Middle frontal gyrus (tissue), 1 donor: ENCODE measurements around the gene CEL.

Source experiments
- DNase-seq: peaks from one replicate; pipeline ENCODE4 v3.0.0-alpha.2; 2015; ENCODE audit warnings: low spot score; ENCODE audit errors: extremely low spot score

Gene CEL

DNA sequence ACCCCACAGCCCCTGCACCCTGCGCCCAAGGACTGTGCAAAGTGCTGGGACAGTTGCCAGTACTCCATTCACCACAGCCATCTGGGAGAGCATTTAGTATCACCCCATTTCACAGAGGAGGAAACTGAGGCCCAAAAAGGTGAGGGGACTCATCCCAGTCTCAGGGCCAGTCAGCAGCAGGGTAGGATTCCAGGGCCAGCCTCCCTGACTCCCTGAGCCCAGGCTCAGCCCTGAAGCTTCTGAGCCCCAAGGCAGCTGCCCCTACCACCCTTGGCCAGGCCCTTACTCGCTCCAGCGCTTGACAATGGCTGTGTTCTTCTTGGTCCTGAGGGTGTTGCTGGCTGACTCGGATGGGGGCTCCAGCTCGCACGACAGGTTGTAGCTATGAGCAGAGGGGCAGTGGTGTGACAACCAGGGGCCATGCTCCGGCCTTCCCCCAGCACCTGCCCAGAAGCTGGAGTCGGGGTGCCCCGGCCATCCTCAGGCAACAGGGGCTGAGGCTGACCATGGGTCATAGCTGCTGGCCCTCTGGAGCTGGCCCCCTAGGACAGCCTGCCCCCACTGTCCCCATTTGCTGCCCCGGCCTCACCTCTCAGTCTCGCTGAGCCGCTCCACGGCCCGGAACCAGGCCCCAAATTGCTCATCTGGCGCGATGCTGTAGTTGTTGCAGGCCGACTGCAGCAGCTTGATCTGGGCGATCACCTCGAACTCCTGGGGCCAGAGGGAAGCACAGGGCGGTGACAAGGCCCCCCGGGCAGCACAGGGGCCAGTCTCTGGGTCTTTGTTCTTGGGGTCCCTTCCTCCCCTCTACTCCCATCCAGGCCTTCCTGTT lies 40.6 kb downstream of the CEL start:
- DNase-seq, result no peak

DNA sequence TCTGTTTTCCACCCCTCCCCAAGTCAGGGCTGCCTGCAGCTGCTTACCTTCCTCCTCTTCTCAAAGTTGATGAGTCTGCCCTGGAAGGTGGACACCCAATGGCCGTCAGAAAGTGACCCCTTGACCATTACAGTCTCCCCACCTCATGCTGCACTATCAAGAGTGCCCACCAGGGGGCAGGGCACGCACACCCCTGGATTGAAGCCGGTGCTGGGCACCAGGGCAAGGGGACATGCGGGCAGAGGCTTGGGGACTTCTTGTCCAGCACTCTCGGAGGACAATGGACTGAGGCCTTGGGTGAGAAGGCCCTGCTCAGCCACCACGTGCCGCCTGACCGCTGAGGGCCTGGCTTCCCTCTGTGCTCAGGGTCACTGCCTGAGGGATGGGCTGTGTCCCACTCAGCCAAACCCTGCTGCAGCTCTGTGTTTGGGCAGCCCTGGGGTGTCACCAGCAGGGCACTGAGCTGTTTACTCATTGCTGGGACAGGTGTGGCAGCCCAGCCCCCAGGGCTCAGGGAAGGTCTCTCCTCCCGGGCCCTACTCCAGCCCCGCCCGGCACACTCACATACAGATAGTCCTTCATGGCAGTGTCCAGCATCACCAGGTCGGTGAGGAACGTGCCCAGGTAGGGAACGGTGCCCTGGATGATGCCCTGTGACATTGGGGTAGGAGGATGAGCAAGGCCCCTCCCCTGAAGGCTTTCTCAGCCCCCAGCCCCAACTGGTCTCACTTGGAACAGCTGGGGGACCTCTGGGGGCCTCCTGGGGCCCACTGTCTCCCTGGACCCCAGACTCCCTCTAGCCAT lies 41.6 kb downstream of the CEL start:
- DNase-seq, result peak; percentile 31

- no peak for DNase-seq
Measured at GRCh38 chr9:133103987-133104505, 42.3 kb downstream of the CEL start.

- no peak for DNase-seq
Measured at GRCh38 chr9:133104718-133105460, 43.1 kb downstream of the CEL start.

DNA sequence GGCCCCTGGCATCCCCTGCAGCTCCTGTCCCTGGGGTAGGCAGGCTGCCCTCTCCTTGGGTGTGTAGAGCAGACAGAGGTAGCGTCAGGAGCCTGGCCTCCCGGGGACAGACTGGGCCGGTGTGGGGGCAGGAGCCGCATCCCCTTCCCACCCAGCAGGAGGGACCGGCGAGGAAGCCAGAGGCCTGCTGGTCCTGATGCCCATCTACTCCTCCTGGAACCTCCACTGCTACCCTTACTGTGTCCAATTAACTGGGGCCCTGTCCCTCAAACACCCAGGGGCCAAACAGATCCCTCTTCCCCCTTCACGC lies 43.6 kb downstream of the CEL start:
- DNase-seq, result no peak

DNA sequence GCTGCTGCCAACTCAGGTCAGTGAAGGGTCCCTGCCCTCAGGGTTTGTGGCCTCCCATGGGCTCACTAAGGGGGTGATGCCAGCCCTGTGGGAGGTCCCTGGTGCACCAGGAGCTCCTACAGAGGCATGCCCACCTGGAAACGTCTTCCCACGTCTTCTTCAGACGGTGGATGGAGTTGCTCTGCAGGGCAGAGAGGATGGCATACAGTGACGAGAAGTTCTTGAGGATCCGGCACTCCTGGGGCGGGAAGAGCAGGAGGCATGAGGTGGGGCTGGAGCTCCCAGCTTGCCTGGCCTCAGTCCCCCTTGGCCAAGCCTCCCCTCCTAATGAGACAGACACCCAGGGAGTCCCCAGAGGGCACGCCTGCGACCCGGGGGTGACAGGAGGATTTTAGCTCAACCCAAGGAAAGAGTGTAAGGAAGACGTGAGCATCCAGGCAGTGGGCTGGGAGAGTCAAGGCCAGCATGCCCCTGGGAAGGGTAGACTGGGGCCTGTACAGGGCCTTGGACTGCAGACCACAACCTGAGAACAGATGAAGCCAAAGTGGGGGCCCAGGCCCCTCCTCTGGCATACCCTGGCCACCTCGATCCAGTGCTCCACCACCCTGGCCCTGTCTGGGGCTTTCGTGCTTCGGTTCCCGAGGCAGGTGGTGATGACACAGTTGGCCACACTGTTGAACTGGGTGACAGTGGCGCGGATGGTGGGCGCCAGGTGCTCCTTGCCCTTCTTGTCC lies 44.9 kb downstream of the CEL start:
- DNase-seq, result no peak

GRCh38 chr9:133107245-133107722 lies 45.5 kb downstream of the CEL start:
- DNase-seq, result no peak

- DNase-seq, result no peak
Measured at GRCh38 chr9:133107961-133108793, 46.4 kb downstream of the CEL start.

- no peak for DNase-seq
Measured at GRCh38 chr9:133108794-133109641, 47.2 kb downstream of the CEL start.

DNA sequence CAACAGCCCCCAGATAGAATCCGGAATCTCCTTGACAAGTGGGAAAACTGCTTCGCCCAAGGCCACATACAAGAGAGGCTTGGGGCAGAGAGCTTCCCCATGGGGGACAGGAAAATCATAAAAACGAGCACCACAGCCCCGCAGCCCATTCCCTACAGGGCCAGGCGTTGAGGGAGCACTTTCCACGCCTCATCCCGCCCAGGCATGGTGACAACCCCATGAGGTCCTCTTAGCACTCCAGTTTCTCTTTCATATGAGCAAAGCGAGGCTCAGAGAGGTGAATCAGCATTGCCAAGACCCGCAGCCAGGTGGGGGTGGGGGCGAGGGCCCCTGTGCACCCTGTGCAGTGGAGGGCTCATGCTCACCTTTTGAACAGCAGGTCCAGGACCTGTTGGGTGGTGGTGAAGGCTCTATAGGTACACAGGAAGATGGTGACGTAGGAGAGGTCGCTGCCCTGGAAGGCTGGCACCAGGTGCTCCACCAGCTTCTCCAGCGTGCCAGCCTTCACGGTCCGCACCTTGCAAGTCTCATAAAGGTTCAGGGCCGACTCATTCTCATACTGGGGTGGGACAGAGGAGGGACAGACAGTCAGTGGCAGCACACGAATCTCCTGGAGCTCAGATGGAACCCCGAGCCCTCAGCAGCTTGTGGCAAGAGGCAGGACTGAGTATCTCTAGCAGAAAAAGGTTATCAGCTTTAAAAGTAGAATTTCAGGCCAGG lies 48.3 kb downstream of the CEL start:
- DNase-seq, result no peak

GRCh38 chr9:133111808-133112662 lies 50.3 kb downstream of the CEL start:
- no peak for DNase-seq

DNA sequence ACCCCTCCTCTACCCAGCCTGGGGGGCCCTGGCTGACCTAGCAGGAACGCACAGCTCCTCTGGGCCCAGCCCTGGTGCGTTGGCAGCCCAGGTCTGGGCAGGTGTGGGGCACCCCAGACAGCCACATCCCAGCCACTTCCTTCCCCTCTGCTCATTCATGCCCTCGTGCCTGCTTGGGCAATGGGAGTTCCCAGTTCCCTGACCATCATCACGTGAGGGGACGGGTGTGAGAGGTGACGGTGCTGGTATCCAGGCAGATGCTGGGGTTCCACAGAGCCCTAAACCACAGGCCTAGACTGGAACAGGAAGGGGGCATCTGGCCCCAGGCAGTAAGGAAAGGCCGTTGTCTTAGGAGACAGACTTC lies 50.9 kb downstream of the CEL start:
- DNase-seq, result no peak

DNA sequence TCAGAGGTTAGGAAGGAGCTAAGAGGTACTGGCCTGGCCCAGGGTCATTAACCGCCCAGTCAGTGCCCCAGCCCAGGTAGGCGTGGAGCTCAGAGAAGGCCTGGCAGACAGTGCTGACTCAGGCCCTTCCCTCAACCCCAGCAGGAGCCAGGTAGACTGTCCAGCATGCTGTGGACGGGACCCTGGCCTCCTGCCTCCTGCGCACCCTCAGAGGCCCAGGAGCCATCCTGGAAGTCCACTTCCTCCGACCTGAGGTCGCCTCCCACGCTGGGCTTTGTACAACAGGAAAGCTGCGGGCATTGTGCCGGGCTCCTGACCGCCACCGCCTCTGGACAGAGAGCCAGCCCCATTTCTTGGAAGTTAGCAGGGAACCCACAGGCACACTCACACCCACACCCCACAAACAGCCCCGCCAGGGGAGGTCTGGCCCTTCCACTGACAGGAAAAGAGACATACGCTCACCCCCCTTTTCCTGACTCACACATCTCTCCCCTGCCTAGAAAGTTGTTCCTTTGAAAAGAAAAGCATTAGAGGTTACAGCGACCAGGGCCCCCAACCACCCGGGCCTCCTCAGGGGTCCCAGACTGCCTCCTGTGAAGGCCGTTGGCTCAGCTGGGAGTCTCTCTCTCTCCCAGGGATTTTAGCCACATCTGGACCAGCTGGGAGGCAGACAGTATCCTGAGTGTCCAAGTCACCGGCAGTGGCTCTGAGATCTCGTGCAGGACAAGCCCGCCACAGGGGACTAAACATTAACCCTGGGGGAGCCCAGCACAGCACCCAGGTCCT lies 51.6 kb downstream of the CEL start:
- DNase-seq, result no peak

- no peak for DNase-seq
Measured at GRCh38 chr9:133113949-133114885, 52.4 kb downstream of the CEL start.

- no peak for DNase-seq
Measured at GRCh38 chr9:133114886-133115603, 53.3 kb downstream of the CEL start.
